CD4-positive, alpha-beta T cell (primary cell): Measurements from ENCODE around the gene NR5A1. TPM values are rescaled to one million over a fixed set of nuclear protein-coding genes. Genes with fewer than 3 reads are reported as not detected.

Source experiments
- ATAC-seq: fragments of 200-7000 bp; cut with Tn5 transposase; one replicate; pipeline ENCODE4 v1.10.0; 2022; ENCODE audit warnings: mild to moderate bottlenecking; ENCODE audit not compliant: poor library complexity
- CTCF ChIA-PET: fragments of 350-600 bp; sonication (Branson Sonifier 250); formaldehyde crosslinking; loops from one replicate; lab custom pipeline; 2021; ENCODE audit warnings: antibody characterized with exemption, inconsistent platforms; lab: Charles Lee
- POLR2A ChIA-PET: fragments of 350-600 bp; sonication (Branson Sonifier 250); formaldehyde crosslinking; loops from one replicate; lab custom pipeline; 2021; ENCODE audit warnings: antibody characterized with exemption, inconsistent platforms; lab: Charles Lee
- DNase-seq, 14 experiments: peaks; one replicate each; pipeline ENCODE4 v3.0.0-alpha.2; 2013 to 2020; ENCODE audit warnings: mixed read lengths in 2 of 14
- H3K27ac ChIP-seq, 2 donors: one replicate each; pipeline versions ENCODE4 v1.5.1 to v1.7.0; 2013; ENCODE audit warnings: low read length in 2 of 2, low read depth in 1 of 2, mild to moderate bottlenecking in 1 of 2
- H3K27me3 ChIP-seq, 2 experiments: 1 replicate in 1 of 2; 2 replicates in 1 of 2; pipeline versions ENCODE4 v1.6.1 to v1.7.0; 2013; ENCODE audit warnings: low read length in 2 of 2, control low read depth in 1 of 2, mild to moderate bottlenecking in 1 of 2, moderate library complexity in 1 of 2; ENCODE audit not compliant: insufficient read depth in 2 of 2, control insufficient read depth in 1 of 2
- H3K36me3 ChIP-seq: one replicate; pipeline ENCODE4 v1.6.1; 2013; ENCODE audit warnings: low read length, control low read depth; ENCODE audit not compliant: insufficient read depth
- H3K4me1 ChIP-seq: one replicate; pipeline ENCODE4 v1.6.1; 2013; ENCODE audit warnings: low read length, control low read depth; ENCODE audit not compliant: insufficient read depth
- H3K4me3 ChIP-seq: one replicate; pipeline ENCODE4 v1.5.1; 2013; ENCODE audit warnings: mild to moderate bottlenecking, low read length, moderate library complexity
- H3K9me3 ChIP-seq, 2 experiments: 1 replicate in 1 of 2; 2 replicates in 1 of 2; pipeline versions ENCODE4 v1.6.1 to v1.7.0; 2013; ENCODE audit warnings: low read length in 2 of 2, mild to moderate bottlenecking in 2 of 2, control low read depth in 1 of 2, moderate library complexity in 1 of 2; ENCODE audit not compliant: control insufficient read depth in 1 of 2, insufficient read depth in 1 of 2
- H3K27ac Mint-ChIP-seq: one replicate; pipeline ENCODE4 v1.8.0; 2020; ENCODE audit warnings: mixed read lengths
- H3K27me3 Mint-ChIP-seq: one replicate; pipeline ENCODE4 v1.8.0; 2021; ENCODE audit warnings: mixed read lengths
- H3K36me3 Mint-ChIP-seq: one replicate; pipeline ENCODE4 v1.8.0; 2021; ENCODE audit warnings: low read depth, mixed read lengths
- H3K4me1 Mint-ChIP-seq: one replicate; pipeline ENCODE4 v1.8.0; 2021; ENCODE audit warnings: low read depth, mixed read lengths
- H3K4me3 Mint-ChIP-seq: one replicate; pipeline ENCODE4 v1.8.0; 2020; ENCODE audit warnings: mild to moderate bottlenecking, mixed read lengths
- H3K9me3 Mint-ChIP-seq: one replicate; pipeline ENCODE4 v1.8.0; 2020; ENCODE audit warnings: mixed read lengths
- CTCF ChIP-seq: fragments of 200-600 bp; IDR thresholded peaks from one replicate; pipeline ENCODE4 v1.8.0; 2022; ENCODE audit warnings: antibody characterized with exemption, mild to moderate bottlenecking
- intact Hi-C, 2 experiments: fragments of 100-400 bp; cut with DNase I in 1 of 2; cut with micrococcal nuclease in 1 of 2; formaldehyde crosslinking; loops; one replicate each; pipeline versions ENCODE4 v1.15.1 to v1.9.0; 2023 to 2025; cut with DNase I, micrococcal nuclease
- total RNA-seq, 174 experiments: library from RNA in 2 of 174; stranded (reverse) in 2 of 174; gene quantifications; one replicate each; pipeline ENCODE4 v1.2.3 and lab custom pipeline; 2021 to 2026

NR5A1 gene
- total RNA-seq, 2 experiments from 2014 or later: not detected

GRCh38 chr9:124475158-124475867, 31.9 kb downstream of the NR5A1 start:
- ChIA-PET CTCF (no interaction called here), POLR2A (no interaction called here)
- H3K36me3 Mint-ChIP-seq: no peaks in the 10 kb centered on the region
- TF ChIP-seq CTCF: no peak
- peaks cover 33% of the 10 kb centered on the region for H3K27me3 Mint-ChIP-seq
- Histone ChIP-seq H3K27ac (no peak overlapping the region), H3K9me3 (peaks cover 0 to 6% of the 10 kb centered on the region in 2 experiments), H3K4me1 (no peaks in the 10 kb centered on the region), H3K4me3 (no peak overlapping the region), H3K36me3 (no peaks in the 10 kb centered on the region), H3K27me3 (peaks cover 13 to 29% of the 10 kb centered on the region in 2 experiments)
- DNase-seq (no peak), ATAC-seq (no peak)
- intact Hi-C loops: no loop called here
- H3K27ac Mint-ChIP-seq: no peak overlapping the region
- no peaks in the 10 kb centered on the region for H3K9me3 Mint-ChIP-seq
- no peak overlapping the region for H3K4me3 Mint-ChIP-seq
- H3K4me1 Mint-ChIP-seq: no peaks in the 10 kb centered on the region

DNA sequence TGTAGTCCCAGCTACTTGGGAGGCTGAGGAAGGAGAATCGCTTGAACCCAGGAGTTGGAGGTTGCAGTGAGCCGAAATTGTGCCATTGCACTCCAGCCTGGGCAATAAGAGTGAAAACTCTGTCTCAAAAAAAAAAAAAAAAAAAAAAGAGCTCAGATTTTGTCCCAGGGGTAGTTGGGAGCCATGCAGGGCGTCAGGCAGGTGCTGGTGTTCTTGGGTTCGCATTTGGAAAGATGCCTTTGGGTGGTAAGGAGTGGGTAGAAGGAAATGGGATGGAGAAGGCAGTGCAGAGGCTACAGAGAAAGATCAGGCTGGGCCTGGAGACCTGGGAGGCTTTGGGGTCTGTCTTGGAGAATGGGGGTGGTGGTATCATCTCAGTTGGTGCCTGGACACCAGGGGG, 33.0 kb downstream of the NR5A1 start:
- POLR2A ChIA-PET: no interaction called here

GRCh38 chr9:124473310-124473709, 33.9 kb downstream of the NR5A1 start:
- Histone ChIP-seq H3K27me3 (peaks cover 13 to 23% of the 10 kb centered on the region in 2 experiments), H3K9me3 (peaks cover 0 to 1% of the 10 kb centered on the region in 2 experiments), H3K36me3 (no peaks in the 10 kb centered on the region), H3K4me1 (no peaks in the 10 kb centered on the region), H3K27ac (no peak overlapping the region), H3K4me3 (no peak overlapping the region)
- Mint-ChIP-seq H3K27me3 (peaks cover 20% of the 10 kb centered on the region), H3K9me3 (no peaks in the 10 kb centered on the region), H3K4me1 (no peaks in the 10 kb centered on the region), H3K4me3 (no peak overlapping the region), H3K36me3 (no peaks in the 10 kb centered on the region), H3K27ac (no peak overlapping the region)
- CTCF ChIA-PET: no interaction called here
- DNase-seq: no peak
- ATAC-seq: no peak
- intact Hi-C loops: no loop called here
- TF ChIP-seq CTCF: no peak
- POLR2A ChIA-PET: no interaction called here

More for the DNA sequence above, 33.0 kb downstream of the NR5A1 start:
- H3K9me3 ChIP-seq: peaks cover 0 to 6% of the 10 kb centered on the region in 2 experiments
- H3K4me3 ChIP-seq: no peak overlapping the region
- Mint-ChIP-seq H3K4me1 (no peaks in the 10 kb centered on the region), H3K27ac (no peak overlapping the region), H3K4me3 (no peak overlapping the region), H3K9me3 (no peaks in the 10 kb centered on the region), H3K27me3 (peaks cover 28% of the 10 kb centered on the region), H3K36me3 (no peaks in the 10 kb centered on the region)
- H3K27ac ChIP-seq: no peak overlapping the region
- H3K27me3 ChIP-seq: peaks cover 13 to 25% of the 10 kb centered on the region in 2 experiments
- H3K36me3 ChIP-seq: no peaks in the 10 kb centered on the region
- no peak for DNase-seq
- H3K4me1 ChIP-seq: no peaks in the 10 kb centered on the region
- no peak for ATAC-seq
- no peak for TF ChIP-seq CTCF
- CTCF ChIA-PET: no interaction called here
- intact Hi-C loops: no loop called here
